ENCODE measurements around the gene HK1.

DNA sequence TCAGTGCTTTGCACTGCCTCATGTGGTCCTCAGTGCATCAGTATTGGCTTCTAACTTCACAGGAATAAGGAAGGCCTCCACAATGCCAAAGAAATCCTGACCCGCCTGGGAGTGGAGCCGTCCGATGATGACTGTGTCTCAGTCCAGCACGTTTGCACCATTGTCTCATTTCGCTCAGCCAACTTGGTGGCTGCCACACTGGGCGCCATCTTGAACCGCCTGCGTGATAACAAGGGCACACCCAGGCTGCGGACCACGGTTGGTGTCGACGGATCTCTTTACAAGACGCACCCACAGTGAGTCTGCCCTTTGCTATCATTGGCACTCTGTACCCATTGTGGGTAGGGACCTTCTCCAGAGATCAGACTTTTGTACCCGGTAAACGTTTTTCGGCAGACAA lies 101.5 kb downstream of the HK1 start:
- TF ChIP-seq, protein P1, sequence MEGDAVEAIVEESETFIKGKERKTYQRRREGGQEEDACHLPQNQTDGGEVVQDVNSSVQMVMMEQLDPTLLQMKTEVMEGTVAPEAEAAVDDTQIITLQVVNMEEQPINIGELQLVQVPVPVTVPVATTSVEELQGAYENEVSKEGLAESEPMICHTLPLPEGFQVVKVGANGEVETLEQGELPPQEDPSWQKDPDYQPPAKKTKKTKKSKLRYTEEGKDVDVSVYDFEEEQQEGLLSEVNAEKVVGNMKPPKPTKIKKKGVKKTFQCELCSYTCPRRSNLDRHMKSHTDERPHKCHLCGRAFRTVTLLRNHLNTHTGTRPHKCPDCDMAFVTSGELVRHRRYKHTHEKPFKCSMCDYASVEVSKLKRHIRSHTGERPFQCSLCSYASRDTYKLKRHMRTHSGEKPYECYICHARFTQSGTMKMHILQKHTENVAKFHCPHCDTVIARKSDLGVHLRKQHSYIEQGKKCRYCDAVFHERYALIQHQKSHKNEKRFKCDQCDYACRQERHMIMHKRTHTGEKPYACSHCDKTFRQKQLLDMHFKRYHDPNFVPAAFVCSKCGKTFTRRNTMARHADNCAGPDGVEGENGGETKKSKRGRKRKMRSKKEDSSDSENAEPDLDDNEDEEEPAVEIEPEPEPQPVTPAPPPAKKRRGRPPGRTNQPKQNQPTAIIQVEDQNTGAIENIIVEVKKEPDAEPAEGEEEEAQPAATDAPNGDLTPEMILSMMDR (IDR thresholded peaks at IDR 0.05; ENCODE audit: low read length): no peak
- TF ChIP-seq EZH2 (IDR thresholded peaks at IDR 0.05; ENCODE audit: borderline replicate concordance, low read length): no peak
